ELF-1 (cell line): ENCODE measurements around the gene RAD51B.

Experiments used
- DNase-seq: peaks from one replicate; pipeline ENCODE4 v3.0.0-alpha.2; 2016; ENCODE audit warnings: low read depth, low spot score

RAD51B gene

GRCh38 chr14:68550338-68550715 is 730.7 kb downstream of the RAD51B start:
- no peak for DNase-seq

DNA sequence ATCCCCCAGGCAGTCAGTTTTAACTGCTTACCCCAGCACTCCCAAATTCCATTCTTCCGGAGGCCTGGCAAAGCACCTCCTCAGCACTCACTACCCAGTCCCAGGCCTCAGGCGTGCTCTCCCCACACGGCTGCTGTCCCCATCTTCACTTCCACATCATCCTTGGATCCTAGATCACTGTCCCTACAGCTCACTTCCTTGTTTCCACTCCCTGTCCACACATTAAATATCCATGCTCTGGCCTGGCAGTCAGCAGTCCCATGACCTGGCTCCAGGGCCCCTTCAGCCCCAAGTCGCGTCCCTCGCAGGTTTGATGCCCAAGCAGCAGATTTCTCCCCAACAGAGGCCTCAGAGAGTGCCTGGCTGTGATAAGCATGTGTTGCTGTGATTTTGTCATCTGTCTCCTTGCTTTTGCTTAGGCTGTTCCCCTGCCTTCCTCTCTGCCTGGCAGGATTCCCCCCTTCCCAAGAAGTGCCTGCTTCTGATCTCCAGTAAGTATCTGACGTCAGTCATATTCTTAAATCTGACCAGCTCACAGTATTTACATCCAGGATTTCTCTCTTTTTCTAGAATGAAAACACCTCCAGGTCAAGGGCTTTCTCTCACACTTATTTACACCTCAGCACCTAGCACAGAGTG is 731.6 kb downstream of the RAD51B start:
- DNase-seq = peak; percentile 30

DNA sequence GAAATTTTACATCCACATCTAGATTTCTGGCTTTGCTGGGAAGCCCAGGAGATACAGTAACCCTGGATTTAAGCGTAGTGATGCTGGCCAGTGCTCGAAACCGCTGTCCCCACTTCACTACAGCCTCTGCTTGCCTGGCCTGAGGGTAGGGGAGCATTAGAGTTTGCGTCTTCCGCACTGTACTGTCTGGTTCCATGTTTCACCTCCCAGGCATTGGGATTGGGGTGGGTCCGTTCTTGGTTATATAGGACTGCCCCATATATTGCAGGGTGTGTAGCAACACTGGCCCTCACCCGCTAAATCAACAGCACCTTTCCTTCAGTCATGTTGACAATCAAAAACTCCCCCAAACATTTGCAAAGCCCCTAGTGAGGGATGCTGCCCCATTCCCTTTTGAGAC is 732.5 kb downstream of the RAD51B start:
- DNase-seq = no peak

DNA sequence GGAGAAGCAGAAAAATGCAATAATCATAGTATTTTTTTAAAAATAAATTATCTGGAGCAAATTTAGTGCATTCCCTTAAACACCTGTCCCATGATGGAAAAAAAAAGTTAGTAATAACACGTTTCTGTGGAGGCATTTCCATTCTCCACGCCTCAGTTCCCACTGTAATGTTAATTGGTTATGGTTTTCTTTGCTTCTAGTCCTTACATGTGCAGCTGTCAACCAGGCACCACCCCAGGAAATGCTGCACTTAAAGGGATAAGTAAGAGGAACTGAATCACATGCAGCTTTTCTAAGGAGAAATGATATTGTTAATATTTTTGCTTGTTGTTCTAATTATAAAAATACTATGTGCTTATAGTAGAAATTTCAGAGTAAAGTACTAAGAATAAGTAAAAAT is 733.0 kb downstream of the RAD51B start:
- DNase-seq = no peak

- DNase-seq = no peak
Measured at GRCh38 chr14:68553311-68553710, 733.7 kb downstream of the RAD51B start.

- peak; percentile 52 for DNase-seq
Measured at GRCh38 chr14:68554231-68554630, 734.7 kb downstream of the RAD51B start.

GRCh38 chr14:68556253-68556652 is 736.7 kb downstream of the RAD51B start:
- no peak for DNase-seq

DNA sequence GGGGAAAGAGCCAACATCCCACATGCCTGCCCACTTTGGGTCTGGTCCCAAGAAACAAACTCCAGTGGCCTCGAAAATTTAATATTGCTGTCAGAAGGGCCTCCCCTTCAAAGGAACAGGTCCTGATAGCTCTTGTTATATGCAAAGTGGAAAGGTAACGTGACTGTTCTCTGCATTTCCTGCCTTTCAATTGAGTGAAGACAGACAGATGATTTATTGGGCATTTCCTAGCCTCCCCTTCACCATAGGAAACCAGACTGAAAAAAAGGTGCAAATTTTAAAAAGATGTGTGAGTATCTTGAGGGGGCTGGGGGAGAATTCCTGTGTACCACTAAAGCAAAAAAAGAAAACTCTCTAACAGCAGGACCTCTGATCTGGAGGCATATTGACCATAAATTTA is 738.1 kb downstream of the RAD51B start:
- DNase-seq = no peak

GRCh38 chr14:68558096-68558495 is 738.5 kb downstream of the RAD51B start:
- no peak for DNase-seq

DNA sequence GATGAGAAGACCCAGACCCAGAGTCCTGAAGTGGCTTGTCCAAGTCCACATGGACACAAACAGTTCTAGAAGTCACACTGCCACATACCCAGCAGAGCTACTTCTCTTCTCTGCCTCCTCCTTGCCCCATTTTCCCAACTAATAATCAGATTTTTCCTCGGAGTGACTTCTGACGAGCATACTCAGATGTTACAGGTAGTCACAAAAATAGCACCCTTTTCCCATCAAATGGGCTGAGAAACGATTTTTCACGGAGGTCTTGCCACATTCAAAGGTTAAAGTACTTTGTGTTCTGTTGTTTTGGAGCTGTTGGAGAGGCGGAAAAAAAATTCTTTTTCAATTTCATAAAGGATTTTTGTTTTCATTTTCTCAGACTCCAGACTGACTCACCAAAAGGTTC is 740.4 kb downstream of the RAD51B start:
- no peak for DNase-seq

DNA sequence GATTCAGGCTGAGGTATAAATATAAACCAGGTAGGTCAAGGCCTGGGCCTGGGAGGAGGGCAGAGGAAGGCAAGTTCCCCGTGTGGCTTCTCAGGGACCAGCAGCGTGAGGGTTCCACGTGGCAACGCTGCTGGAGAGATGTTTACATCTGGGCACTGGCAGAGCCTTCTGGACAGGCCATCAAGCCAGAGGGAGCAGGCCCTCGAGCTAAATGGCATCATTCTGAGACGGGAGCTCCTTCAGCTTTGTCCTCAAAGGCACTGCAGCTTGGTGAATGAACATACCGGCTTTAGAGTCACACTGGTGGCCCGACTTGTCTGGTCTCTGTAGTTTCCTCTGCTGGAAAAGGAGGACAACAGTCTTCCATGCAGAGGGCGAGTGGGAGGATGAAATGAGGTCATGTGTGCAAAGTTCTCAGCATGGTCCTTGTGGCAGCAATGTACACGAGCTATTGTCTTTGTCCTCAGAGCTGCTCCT is 742.0 kb downstream of the RAD51B start:
- no peak for DNase-seq

GRCh38 chr14:68562911-68563250 is 743.3 kb downstream of the RAD51B start:
- DNase-seq = no peak

- no peak for DNase-seq
Measured at GRCh38 chr14:68563251-68564131, 743.9 kb downstream of the RAD51B start.

DNA sequence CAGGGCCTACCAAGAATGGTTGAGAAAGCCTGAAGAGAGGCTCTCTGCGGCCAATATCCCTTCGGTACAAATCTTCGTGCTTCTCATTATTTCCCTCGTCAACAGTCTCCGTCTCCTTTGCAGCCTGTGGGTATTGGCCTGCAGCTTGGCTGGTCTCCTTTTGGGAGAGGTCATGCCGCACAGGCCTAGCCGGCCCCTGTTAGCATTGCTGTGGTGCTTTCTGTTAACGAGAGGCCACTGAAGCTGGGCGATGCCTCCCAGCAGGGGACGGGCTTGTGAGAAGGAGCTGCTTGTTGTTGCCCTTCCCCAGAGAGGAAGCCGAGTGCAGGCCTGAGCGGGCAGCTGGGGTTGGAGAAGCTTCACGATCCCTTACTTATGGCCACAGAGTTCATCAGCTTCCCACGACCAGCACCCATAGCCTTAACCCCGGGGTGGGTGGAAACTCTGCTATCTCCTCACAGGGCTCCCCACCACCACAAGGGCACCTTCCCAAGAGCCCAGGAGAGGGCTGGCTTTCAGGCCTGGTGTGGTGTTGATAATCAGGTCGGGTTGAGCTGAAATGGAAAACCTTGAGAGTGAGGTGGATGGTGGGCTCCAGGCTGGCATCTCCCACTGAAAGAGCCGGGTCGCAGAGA is 744.7 kb downstream of the RAD51B start:
- DNase-seq = peak; percentile 50

- peak; percentile 87 for DNase-seq
Measured at GRCh38 chr14:68564826-68565759, 745.5 kb downstream of the RAD51B start.

DNA sequence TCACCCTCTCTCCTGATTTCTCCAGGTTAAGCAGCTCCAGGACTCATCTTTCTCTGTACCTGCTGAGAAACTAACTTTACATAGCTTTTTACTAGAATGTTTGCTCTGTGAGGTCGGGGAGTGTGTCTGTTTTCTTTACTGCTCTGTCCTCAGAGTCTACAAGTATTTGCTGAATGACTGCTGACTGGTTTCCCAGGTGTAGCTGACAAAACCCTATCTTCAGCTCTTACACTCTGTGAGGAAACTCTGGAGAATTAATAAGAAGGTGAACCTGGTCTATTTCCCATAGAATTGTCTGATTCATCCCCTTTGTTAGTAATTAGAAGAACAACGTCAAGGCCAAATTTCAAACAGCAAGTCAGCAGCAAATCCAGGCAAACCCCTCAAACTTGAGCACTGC is 746.5 kb downstream of the RAD51B start:
- DNase-seq = no peak

DNA sequence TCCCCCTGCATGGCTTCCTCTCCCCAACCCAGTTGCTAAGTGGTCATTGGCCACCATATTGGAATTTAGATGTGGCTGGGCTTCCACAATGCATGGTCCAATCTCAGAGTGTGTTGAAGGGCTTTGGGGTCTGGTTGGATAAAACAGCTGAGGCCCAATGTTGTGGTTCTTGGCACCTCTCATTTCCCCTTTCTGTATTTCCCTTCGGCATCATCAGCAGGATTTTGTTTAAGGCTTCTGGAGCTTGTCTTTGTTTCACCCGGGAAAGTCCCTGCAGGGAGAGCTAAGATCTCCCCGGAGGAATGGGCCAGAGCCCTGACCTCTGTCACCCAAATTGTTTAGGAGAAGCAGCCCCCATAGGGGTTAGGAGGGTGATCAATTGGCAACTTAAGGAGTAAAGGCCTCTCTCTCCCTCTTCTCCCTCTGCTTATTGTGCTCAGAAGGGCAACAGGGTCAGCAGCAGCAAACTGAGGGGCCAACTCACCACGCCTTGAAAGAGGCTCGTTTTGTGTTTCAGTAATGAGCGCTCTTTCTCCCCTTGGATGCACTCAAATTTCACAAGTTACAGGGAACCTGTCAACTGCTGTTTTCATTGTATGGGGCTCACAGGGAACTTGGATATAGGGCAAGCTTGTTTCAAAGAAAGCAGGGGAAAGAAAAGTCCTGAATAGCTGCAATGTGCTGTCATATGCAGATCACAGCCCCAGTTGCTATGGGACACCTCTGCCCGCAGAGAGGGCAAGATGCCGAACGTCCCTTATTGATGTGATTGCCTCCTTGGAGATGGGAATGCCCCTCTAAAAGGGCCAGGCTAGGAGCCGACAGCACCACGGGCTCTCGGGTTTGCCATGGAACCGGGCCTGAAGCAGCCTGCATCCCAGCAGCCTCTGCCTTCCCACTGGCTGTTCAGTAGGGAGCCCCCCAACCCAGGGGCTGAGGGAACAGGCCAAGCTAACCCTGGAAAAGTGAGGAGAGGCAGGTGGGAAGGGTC is 749.6 kb downstream of the RAD51B start:
- DNase-seq = no peak

GRCh38 chr14:68569970-68570409 is 750.4 kb downstream of the RAD51B start:
- DNase-seq = no peak

DNA sequence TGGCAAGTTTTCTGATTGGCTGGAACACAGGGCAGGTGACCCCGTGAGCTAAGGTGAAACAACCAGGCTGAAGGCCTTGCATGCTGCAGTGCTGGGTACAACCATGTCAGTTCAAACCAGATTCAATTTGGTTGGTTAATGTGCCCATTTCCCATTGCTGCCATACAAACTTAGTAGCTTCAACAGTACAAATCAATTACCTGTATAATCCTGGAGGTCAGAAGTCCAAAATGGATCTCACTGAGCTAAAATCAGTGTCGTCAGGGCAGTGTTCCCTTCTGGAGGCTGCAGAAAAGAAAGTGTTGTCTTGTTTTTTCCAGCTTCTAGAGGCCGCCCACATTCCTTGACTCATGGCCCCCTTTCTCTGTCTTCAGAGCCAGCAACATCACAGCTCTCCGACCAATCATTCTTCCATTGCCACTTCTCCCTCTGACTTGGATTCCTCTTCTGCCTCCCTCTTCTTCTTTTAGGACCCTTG is 751.6 kb downstream of the RAD51B start:
- DNase-seq = no peak

- no peak for DNase-seq
Measured at GRCh38 chr14:68571928-68572525, 752.4 kb downstream of the RAD51B start.
